GM19043 (cell line): ENCODE results near the gene CAPZA1.

Experiments
- ATAC-seq: cut with Tn5 transposase; IDR thresholded peaks from one replicate; pipeline ENCODE4 v1.9.1; 2021; ENCODE audit warnings: low read depth; ENCODE audit not compliant: unreplicated experiment

CAPZA1 gene

GRCh38 chr1:112674986-112675727, 55.5 kb downstream of the CAPZA1 start:
- ATAC-seq = peak; percentile 44

GRCh38 chr1:112675728-112676381, 56.2 kb downstream of the CAPZA1 start:
- ATAC-seq = no peak

GRCh38 chr1:112676543-112676942, 56.9 kb downstream of the CAPZA1 start:
- no peak for ATAC-seq

- no peak for ATAC-seq
Measured at GRCh38 chr1:112677501-112677900, 57.9 kb downstream of the CAPZA1 start.

- ATAC-seq = no peak
Measured at GRCh38 chr1:112678605-112679004, 59.0 kb downstream of the CAPZA1 start.

GRCh38 chr1:112685913-112686312, 66.3 kb downstream of the CAPZA1 start:
- no peak for ATAC-seq

GRCh38 chr1:112686417-112686816, 66.8 kb downstream of the CAPZA1 start:
- ATAC-seq = no peak

- no peak for ATAC-seq
Measured at GRCh38 chr1:112686835-112687234, 67.2 kb downstream of the CAPZA1 start.

- no peak for ATAC-seq
Measured at GRCh38 chr1:112687361-112687760, 67.7 kb downstream of the CAPZA1 start.

GRCh38 chr1:112687785-112688496, 68.3 kb downstream of the CAPZA1 start:
- ATAC-seq = no peak

GRCh38 chr1:112688781-112689193, 69.2 kb downstream of the CAPZA1 start:
- ATAC-seq = no peak

- ATAC-seq = no peak
Measured at GRCh38 chr1:112689196-112689841, 69.7 kb downstream of the CAPZA1 start.

GRCh38 chr1:112689842-112690237, 70.2 kb downstream of the CAPZA1 start:
- ATAC-seq = no peak

- no peak for ATAC-seq
Measured at GRCh38 chr1:112692681-112693080, 73.0 kb downstream of the CAPZA1 start.

- no peak for ATAC-seq
Measured at GRCh38 chr1:112693821-112694220, 74.2 kb downstream of the CAPZA1 start.

- no peak for ATAC-seq
Measured at GRCh38 chr1:112694363-112694929, 74.8 kb downstream of the CAPZA1 start.

GRCh38 chr1:112695276-112695675, 75.6 kb downstream of the CAPZA1 start:
- ATAC-seq = no peak

GRCh38 chr1:112696578-112697314, 77.1 kb downstream of the CAPZA1 start:
- no peak for ATAC-seq

- no peak for ATAC-seq
Measured at GRCh38 chr1:112697781-112698201, 78.2 kb downstream of the CAPZA1 start.
